HL-60 (cell line): ENCODE data around the gene CHAD.

Experiments used
- SPI1 ChIP-seq: IDR thresholded peaks from 2 replicates; pipeline ENCODE4 v1.6.1; 2012; ENCODE audit warnings: low read depth, mild to moderate bottlenecking, borderline replicate concordance
- TF ChIP-seq, protein P1 (sequence below): IDR thresholded peaks from one replicate; pipeline ENCODE4 v1.5.1; 2011; ENCODE audit warnings: low read length, control low read depth, inconsistent platforms; ENCODE audit not compliant: insufficient read depth
- TF ChIP-seq, protein P2 (sequence below): IDR thresholded peaks from 2 replicates; pipeline ENCODE4 v1.6.1; 2012; ENCODE audit warnings: low read depth; ENCODE audit not compliant: insufficient replicate concordance

DNA sequence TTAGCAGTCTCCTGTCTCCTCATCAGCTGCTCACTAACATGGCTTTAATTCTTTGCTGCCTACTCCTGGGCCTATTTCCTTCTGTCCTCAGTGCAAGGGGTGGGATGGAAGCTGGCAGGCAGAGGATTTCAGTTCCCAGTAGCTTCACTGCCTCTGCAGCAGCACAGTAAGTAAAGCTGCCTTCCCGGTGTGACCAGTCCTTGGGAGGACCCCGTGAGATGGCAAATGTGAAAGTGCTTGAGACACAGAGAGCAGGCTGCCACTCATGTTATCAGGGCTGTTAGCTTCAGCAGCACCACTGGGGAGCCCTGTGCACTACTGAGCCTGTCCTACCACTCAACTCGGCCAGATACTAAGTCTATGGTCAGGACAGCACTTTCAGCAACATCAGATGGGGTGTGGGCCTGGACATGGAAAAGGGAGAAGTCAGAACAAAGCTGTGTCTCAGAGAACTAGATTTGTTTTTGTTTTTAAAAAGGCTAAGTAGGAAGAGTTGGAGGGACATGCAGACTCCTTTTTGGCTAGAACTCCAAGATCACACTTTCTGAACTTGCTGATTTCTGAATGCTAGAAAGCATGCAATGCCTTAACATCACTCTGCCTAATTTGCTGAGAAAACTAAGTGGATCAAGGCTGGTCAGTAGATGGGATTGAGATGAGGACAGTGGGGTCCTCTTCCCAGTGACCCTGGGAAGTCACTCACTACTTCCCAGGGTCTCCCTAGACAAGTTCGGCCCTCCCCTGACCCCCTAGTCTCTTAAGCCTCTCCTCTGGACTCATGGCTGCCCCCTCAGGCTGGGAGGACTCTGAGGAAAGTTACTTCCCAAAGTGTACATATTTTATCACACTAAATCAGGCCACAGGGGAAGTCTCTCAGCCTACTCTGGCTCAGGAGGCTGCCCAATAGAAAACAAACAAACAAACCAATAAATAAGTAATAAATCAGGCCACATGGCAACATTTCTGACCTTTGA, 41.6 kb downstream of the CHAD start:
- TF ChIP-seq, protein P1, sequence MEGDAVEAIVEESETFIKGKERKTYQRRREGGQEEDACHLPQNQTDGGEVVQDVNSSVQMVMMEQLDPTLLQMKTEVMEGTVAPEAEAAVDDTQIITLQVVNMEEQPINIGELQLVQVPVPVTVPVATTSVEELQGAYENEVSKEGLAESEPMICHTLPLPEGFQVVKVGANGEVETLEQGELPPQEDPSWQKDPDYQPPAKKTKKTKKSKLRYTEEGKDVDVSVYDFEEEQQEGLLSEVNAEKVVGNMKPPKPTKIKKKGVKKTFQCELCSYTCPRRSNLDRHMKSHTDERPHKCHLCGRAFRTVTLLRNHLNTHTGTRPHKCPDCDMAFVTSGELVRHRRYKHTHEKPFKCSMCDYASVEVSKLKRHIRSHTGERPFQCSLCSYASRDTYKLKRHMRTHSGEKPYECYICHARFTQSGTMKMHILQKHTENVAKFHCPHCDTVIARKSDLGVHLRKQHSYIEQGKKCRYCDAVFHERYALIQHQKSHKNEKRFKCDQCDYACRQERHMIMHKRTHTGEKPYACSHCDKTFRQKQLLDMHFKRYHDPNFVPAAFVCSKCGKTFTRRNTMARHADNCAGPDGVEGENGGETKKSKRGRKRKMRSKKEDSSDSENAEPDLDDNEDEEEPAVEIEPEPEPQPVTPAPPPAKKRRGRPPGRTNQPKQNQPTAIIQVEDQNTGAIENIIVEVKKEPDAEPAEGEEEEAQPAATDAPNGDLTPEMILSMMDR = no peak
- TF ChIP-seq, protein P2, sequence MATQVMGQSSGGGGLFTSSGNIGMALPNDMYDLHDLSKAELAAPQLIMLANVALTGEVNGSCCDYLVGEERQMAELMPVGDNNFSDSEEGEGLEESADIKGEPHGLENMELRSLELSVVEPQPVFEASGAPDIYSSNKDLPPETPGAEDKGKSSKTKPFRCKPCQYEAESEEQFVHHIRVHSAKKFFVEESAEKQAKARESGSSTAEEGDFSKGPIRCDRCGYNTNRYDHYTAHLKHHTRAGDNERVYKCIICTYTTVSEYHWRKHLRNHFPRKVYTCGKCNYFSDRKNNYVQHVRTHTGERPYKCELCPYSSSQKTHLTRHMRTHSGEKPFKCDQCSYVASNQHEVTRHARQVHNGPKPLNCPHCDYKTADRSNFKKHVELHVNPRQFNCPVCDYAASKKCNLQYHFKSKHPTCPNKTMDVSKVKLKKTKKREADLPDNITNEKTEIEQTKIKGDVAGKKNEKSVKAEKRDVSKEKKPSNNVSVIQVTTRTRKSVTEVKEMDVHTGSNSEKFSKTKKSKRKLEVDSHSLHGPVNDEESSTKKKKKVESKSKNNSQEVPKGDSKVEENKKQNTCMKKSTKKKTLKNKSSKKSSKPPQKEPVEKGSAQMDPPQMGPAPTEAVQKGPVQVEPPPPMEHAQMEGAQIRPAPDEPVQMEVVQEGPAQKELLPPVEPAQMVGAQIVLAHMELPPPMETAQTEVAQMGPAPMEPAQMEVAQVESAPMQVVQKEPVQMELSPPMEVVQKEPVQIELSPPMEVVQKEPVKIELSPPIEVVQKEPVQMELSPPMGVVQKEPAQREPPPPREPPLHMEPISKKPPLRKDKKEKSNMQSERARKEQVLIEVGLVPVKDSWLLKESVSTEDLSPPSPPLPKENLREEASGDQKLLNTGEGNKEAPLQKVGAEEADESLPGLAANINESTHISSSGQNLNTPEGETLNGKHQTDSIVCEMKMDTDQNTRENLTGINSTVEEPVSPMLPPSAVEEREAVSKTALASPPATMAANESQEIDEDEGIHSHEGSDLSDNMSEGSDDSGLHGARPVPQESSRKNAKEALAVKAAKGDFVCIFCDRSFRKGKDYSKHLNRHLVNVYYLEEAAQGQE = no peak
- TF ChIP-seq SPI1 = no peak
